ENCODE results near the gene SBF1. TPM values are rescaled to one million over a fixed set of nuclear protein-coding genes. Genes with fewer than 3 reads are reported as not detected.

Gene SBF1
- total RNA-seq, 1 experiment from 2014 or later = 82.1 TPM

DNA sequence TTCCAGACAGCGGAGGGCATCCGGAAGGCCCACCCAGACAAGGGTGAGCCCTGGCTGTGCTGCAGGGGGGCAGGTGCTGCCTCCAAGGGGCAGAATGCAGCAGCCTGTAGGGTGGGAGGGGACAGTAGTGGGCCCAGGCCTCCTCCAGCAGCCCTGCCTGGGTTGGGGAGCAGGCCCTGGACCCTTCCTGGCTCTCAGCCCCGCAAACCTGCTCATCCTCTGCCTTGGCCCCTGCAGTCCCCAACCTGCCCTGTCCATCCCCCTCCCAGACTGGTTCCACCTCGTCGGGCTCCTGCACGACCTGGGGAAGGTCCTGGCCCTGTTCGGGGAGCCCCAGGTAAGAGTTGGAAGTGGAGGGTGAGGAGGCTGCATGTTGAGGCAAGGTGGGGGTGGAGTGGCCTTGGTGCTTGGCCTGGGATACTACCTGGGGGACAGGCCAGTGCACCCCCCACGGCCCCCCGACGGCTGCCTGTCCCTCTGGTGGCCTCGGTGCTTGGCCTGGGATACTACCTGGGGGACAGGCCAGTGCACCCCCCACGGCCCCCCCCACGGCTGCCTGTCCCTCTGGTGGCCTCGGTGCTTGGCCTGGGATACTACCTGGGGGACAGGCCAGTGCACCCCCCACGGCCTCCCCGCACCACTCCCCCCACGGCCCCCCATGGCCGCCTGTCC lies 13.3 kb upstream of the SBF1 start:
- Mint-ChIP-seq H3K4me3 (ENCODE audit: unreplicated experiment) (no peak overlapping the region), H3K27me3 (ENCODE audit: insufficient read depth, unreplicated experiment) (no peaks in the 10 kb centered on the region), H3K4me1 (ENCODE audit: insufficient read depth, unreplicated experiment) (peaks cover 15% of the 10 kb centered on the region), H3K9me3 (ENCODE audit: unreplicated experiment) (no peaks in the 10 kb centered on the region), H3K27ac (ENCODE audit: low read depth, unreplicated experiment) (no peak overlapping the region), H3K36me3 (ENCODE audit: insufficient read depth, unreplicated experiment) (no peaks in the 10 kb centered on the region)
- TF ChIP-seq, protein P1, sequence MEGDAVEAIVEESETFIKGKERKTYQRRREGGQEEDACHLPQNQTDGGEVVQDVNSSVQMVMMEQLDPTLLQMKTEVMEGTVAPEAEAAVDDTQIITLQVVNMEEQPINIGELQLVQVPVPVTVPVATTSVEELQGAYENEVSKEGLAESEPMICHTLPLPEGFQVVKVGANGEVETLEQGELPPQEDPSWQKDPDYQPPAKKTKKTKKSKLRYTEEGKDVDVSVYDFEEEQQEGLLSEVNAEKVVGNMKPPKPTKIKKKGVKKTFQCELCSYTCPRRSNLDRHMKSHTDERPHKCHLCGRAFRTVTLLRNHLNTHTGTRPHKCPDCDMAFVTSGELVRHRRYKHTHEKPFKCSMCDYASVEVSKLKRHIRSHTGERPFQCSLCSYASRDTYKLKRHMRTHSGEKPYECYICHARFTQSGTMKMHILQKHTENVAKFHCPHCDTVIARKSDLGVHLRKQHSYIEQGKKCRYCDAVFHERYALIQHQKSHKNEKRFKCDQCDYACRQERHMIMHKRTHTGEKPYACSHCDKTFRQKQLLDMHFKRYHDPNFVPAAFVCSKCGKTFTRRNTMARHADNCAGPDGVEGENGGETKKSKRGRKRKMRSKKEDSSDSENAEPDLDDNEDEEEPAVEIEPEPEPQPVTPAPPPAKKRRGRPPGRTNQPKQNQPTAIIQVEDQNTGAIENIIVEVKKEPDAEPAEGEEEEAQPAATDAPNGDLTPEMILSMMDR (IDR thresholded peaks at IDR 0.05; ENCODE audit: unreplicated experiment) = no peak
- POLR2A ChIA-PET = no interaction called here
- DNase-seq (ENCODE audit: unreplicated experiment) = no peak
- intact Hi-C loops (cut with micrococcal nuclease) = no loop called here
- BruUV-seq (replicated peaks) = no TSS peak
- CTCF ChIA-PET = no interaction called here

DNA sequence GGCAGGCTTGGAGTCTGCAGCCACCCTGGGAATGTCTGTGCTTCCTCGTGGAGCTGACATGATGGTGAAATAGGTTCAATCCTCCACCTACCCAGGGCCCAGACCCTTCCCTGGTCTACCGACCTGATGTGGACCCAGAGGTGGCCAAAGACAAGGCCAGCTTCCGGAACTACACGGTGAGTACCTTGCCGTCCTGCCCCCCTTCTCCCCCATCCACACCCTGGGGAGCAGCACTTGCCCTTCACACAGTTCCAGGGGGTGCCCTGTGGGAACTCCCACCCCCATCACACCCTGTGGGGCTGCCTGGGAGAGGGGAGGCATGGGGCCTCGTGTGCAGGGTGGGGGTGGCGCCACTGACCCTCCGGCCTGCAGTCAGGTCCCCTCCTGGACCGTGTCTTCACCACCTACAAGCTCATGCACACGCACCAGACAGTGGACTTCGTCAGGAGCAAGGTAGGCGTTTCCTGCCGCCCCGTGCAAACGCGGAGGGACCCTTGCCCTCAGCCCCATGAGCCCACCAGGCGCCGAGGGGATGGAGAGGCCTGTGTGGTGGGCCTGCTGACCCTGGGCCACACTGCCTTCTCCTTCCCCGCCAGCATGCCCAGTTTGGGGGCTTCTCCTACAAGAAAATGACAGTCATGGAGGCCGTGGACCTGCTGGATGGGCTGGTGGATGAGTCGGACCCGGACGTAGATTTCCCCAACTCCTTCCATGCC lies 12.6 kb upstream of the SBF1 start:
- Mint-ChIP-seq H3K4me3 (ENCODE audit: unreplicated experiment) (no peak overlapping the region), H3K4me1 (ENCODE audit: insufficient read depth, unreplicated experiment) (peaks cover 15% of the 10 kb centered on the region), H3K27me3 (ENCODE audit: insufficient read depth, unreplicated experiment) (no peaks in the 10 kb centered on the region), H3K36me3 (ENCODE audit: insufficient read depth, unreplicated experiment) (no peaks in the 10 kb centered on the region), H3K27ac (ENCODE audit: low read depth, unreplicated experiment) (no peak overlapping the region), H3K9me3 (ENCODE audit: unreplicated experiment) (no peaks in the 10 kb centered on the region)
- no TSS peak for BruUV-seq (replicated peaks)
- intact Hi-C loops (cut with micrococcal nuclease) = no loop called here
- TF ChIP-seq, protein P1 (IDR thresholded peaks at IDR 0.05; ENCODE audit: unreplicated experiment) = no peak
- DNase-seq (ENCODE audit: unreplicated experiment) = no peak
- POLR2A ChIA-PET = no interaction called here
- CTCF ChIA-PET = interaction anchor here (0.6 to 1.5 kb wide), 2 partner anchors 10 to 146 kb away, joined by 3 to 4 read pairs; no protein-coding TSS in a partner anchor

DNA sequence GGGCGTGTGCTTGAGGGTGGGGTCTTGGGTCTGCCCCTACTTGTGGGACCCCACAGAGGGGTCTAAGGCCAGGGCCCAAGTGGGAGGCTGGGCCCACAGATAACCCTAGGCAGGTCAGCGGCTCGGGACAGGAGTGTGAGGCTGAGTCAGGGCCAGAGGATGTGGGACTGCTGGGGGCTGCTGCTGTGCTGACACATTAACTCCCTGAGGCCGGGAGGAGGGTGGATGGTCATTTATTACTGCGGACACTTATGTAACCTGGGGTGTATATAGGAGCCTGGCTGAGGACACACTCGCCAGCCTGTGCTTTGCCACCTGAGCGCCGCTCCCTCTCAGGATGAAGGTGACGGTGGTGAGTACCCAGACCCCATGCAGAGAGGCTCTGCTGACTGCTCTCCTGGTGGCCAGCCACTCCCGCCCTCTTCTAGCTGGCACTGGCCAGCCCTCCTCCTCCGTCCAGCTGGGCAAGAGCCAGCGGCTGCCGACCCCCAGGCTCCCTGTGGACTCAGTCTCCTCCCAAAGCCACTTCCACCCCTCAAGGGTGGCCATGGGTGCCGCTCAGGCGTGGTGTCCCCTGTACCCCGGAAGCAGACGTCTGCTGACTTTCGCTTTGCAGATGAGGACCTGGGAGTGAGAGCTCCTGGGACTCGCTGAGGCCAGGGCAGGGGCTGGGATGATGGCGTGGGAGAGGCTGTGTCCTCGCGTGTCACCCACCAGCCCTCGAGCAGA lies 11.9 kb upstream of the SBF1 start, which contains the start of gene MIOX:
Gene MIOX, plus strand, starts transcription at position 299 of the 729 bp plus-strand sequence. Its CDS starts 39 bp downstream, at position 338.
- TF ChIP-seq, protein P1 (IDR thresholded peaks at IDR 0.05; ENCODE audit: unreplicated experiment) = no peak
- Mint-ChIP-seq H3K27ac (ENCODE audit: low read depth, unreplicated experiment) (no peak within 1 kb of the TSS), H3K9me3 (ENCODE audit: unreplicated experiment) (no peaks in the 10 kb centered on the region), H3K36me3 (ENCODE audit: insufficient read depth, unreplicated experiment) (no peaks in the 10 kb centered on the region), H3K4me3 (ENCODE audit: unreplicated experiment) (no peak within 1 kb of the TSS), H3K4me1 (ENCODE audit: insufficient read depth, unreplicated experiment) (peaks cover 15% of the 10 kb centered on the region), H3K27me3 (ENCODE audit: insufficient read depth, unreplicated experiment) (no peaks in the 10 kb centered on the region)
- no TSS peak for BruUV-seq (replicated peaks)
- intact Hi-C loops (cut with micrococcal nuclease) = no loop called here
- ChIA-PET POLR2A (no interaction called here), CTCF (interaction anchor here (0.6 to 1.5 kb wide), 4 partner anchors 11 to 145 kb away, joined by 3 to 6 read pairs (median 4); no protein-coding TSS in a partner anchor)
- no peak for DNase-seq (ENCODE audit: unreplicated experiment)
